Fibroblast of lung (primary cell): ENCODE results near the gene NEK11.

ENCODE experiments used
- CTCF ChIP-seq, 2 donors: IDR thresholded peaks in 1 of 2; conservative IDR thresholded peaks in 1 of 2; 1 replicate in 1 of 2; 2 replicates in 1 of 2; pipeline ENCODE4 v1.5.1; 2011 to 2012; ENCODE audit warnings: low read length in 2 of 2, control low read depth in 1 of 2, inconsistent platforms in 1 of 2, low read depth in 1 of 2, mild to moderate bottlenecking in 1 of 2
- EZH2 ChIP-seq: IDR thresholded peaks from 2 replicates; pipeline ENCODE4 v1.5.1; 2012; ENCODE audit warnings: low read length, control low read depth, mild to moderate bottlenecking; ENCODE audit errors: missing control alignments

GRCh38 chr3:131350506-131350905 is 323.8 kb downstream of the NEK11 start:
- no peak for TF ChIP-seq CTCF (conservative IDR thresholded peaks at IDR 0.05 in 1 of 2, IDR thresholded peaks at IDR 0.05 in 1 of 2; ENCODE audit: low read depth in 1 of 2, low read length in 2 of 2)
- TF ChIP-seq EZH2: no peak
